Limb (tissue), 2 donors: ENCODE measurements around the gene MTCH1.

Experiments used
- DNase-seq, 2 donors: peaks; one replicate each; pipeline ENCODE4 v3.0.0-alpha.2; 2016; ENCODE audit errors: extremely low spot score in 2 of 2

The MTCH1 gene

DNA sequence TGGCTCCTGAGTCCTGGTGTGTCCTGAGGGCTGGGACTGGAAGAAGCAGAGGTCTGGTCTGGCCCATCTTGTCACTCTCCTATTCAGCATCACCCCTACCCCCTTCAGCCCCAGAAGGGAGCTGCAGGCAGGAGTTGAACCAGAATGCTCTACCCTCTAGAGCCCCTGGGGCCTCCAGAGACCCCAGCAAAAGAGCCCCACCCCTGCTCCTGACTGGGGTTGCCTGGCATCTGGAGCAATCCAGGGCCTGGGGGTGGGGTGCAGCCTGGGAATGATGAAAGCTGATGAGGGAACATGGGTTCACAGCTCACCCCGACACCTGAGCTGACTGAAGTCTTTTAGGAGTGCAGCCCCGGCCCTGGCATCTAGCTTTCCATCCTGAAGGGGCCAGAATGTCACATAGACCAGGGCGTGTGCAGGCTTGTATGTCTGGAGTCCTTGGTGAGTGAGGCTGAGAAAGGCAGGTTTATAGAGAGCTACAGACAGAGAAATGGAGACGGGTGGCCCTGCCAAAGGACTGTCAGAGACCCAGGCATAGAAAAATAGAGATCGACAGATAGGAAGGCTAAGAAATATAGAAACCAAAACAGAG, 31.7 kb upstream of the MTCH1 start:
- DNase-seq: no peak

DNA sequence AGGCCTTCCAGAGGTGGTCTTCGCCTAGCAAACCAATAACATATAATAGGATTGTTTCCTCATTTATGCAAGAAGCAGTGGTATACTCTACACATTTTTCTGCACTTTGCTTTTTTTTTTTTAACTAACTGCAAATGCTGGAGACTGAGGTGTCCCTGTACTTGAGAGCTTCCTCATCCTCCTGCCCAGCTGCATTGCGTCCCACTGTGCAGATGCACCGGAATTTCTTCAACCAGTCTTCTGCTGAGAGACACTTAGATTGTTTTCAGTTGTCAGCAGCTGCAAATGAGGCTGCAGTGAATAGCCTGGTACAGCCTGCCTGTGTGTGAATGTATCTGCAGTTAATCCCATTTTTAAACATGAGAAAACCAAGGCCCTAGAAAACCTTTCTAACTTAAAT, 31.0 kb upstream of the MTCH1 start:
- no peak for DNase-seq

DNA sequence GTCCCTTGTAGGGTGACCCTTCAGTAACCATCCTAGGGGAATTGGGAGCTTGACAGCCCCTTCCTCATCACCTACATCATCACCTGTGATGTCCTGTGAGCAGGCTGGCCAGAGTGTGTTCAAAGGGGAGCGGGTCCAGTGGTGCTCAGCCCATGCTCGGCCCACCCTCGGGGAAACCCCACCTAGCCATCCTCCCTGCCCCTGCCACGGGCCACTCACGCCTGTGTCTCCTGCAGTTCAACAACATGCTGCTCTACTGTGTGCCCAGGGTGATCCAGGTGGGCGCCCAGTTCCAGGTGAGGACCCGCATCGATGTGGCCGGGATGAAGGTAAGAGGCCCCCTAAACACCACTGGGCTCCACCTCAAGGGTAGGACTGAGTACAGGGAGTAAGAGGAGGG, 29.5 kb upstream of the MTCH1 start:
- DNase-seq: no peak

DNA sequence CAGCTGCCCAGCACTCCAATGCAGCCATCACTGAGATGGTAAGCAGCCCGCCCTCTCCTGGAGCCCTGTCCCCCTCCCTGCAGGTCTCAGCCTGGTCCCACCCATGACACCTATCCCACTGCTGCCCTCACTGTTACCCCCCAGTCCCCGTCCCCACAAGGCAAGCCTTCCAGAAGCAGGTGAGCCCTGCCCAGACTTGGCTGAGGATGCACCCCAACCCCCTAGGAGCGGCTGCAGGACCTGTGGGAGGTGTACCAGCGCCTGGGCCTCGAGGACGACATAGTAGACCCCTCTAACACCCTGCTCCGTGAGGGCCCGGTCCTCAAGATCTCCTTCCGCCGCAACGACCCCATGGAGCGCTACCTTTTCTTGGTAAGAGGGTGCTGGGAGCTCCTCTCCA, 28.7 kb upstream of the MTCH1 start:
- DNase-seq: no peak

DNA sequence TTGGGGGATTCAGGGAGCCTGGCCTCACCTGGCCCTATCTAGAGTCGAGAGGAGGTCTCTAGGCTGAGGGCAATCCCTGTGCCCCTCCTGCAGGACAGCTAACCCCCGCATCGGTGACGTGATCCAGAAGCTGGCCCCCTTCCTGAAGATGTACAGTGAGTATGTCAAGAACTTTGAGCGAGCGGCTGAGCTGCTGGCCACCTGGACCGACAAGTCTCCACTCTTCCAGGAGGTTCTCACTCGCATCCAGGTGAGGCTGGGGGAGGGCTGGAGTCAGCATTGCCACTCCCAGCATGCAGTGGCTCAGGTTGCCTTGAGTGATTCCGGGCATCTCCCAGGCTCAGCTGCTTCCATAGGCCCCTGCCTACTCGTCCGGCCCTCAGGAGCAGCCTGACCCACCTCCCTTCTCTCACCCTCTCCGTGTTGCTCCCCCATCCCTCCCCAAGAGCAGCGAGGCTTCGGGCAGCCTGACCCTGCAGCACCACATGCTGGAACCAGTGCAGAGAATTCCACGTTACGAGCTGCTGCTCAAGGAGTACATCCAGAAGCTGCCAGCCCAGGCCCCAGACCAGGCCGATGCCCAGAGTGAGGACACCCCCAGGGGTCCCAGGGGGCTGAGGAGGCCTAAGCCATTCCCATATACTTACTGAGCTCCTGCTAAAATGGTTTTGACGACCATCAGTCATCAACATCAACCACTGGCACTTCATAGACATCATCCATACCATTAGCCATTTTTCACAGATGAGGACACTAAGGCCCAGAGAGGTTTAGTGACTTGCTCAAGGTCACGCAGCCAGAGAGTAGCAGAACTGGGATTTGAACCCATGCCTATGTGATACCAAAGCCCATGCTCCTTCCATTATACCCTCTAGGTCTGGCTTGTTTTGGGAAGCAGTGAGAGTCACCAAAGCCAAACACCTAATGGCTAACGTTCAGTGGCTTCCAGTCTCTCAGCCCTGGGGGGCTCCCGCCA, 27.8 kb upstream of the MTCH1 start:
- no peak for DNase-seq

DNA sequence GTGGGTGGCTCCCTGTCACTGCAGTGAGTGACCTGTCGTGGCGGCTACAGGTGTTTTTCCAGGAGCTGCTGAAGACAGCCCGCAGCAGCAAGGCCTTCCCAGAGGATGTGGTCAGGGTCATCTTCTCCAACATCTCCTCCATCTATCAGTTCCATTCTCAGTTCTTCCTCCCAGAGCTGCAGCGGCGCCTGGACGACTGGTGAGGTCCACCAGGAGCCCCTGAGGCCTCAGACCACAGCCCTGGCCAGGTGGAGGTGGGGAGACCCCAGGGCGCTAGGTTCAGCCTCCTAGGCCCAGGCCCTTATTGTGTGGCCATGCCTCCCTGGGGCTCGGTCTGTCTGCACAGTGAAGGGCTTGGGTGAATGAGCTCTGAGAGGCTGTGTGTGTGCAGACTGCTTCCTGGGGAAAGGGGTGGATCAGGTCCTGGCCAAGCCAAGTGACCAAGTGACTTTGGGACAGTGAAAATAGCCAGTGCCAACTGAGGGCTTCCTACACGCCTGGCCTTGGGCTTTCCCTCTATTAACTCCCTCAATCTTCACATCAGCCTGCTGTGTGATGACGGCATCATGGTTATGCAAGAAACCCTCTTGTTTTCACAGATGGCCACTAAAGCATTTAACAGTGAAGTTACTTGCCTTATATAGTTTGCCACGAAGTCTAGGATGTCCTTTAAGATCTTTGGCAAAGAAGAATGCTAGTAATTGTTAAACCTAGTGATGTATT, 25.8 kb upstream of the MTCH1 start:
- DNase-seq: no peak

DNA sequence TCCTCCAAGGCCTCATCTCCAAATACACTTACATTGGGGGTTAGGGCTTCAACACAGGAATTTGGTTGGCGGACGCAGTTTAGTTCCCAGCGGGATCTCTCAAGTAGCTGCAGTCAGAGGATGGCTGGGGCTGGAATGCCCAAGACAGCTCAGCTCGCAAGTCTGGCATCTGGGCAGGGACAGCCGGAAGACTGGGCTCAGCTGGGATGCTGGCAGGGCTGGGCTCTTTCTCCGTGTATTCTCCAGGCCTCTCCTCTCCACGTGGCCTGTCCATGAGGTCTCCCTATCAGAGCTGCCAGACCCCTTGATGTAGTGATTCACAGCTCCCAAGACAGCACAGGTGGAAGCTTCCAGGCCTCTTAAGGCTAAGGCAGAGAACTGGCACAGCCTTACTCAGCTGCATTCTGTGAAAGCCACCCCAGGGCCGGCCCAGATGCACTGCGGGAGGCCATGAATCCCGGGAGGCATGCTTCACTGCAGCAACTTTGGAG, 24.5 kb upstream of the MTCH1 start:
- no peak for DNase-seq

DNA sequence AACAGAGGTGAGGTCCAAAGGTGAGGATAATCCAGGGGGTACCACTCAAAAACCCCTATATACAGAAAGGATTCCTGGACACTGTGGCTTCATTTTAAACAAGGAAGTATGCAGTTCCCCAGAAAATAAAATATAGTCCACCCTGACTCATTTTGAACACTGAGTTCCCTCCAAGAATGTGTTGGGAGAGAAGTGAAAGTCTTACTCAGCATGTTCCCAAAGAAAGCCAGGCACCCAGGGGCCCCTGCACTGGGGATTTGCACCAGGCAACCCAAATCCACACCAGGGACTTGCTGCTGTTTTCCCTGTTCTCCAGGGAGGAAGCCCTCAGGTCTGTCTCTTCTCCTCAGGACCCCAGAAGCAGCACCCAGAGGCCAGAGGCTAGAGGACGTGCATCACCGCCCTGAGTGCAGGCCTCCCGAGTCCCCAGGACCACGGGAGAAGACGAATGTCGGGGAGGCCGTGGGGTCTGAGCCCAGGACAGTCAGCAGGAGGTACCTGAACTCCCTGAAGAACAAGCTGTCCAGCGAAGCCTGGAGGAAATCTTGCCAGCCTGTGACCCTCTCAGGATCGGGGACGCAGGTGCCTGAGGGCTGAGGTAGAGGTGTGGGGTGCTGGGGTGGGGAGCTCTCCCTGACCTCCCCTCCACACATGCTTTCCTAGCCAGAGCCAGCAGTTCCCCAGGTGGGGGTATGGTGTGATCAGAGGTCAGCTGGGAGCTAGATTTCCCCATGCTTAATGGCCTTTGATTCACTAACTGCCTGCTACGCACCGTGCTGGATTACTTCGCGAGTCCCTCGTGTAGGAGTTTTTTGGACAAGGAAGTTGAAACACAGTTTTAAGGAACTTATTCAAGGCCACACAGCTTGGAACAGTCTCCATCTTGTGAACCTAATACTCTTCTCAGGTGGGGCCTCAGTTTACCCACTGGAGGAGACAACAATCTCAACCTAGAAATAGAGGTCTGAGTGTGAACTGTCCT, 22.8 kb upstream of the MTCH1 start:
- no peak for DNase-seq

DNA sequence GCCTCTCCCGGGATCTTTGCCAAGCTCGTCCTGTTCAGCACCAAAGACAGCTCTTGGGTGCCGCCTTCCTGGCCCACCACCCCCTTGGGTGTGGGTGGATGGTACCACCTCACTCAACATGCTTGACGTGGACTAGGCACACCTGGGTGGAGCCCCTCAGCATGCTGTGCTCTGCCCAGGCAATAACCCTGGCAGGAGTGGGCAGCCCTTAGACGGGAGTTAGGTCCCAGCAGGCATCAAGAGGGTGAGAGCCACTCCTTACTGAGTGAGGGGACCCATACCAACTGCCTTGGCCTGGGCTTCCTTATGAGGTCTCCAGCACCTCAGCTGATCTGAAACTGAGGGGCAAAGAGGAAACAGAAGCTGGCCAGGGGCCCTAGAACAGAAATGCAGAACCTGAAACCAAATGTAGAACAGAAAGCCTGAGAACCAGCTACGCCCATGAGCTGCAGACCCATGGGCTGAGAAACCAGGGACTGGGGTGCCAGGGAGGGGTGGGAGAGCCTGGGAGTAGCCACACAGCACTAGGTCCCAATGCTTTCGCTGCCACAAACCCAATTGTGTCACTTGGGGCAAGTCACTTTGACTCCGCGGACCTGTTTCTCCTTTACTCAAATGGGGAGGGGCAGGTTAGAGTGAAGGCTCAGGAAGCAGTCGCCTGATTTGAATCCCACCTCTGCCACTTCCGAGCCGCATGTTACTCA, 21.5 kb upstream of the MTCH1 start:
- no peak for DNase-seq

DNA sequence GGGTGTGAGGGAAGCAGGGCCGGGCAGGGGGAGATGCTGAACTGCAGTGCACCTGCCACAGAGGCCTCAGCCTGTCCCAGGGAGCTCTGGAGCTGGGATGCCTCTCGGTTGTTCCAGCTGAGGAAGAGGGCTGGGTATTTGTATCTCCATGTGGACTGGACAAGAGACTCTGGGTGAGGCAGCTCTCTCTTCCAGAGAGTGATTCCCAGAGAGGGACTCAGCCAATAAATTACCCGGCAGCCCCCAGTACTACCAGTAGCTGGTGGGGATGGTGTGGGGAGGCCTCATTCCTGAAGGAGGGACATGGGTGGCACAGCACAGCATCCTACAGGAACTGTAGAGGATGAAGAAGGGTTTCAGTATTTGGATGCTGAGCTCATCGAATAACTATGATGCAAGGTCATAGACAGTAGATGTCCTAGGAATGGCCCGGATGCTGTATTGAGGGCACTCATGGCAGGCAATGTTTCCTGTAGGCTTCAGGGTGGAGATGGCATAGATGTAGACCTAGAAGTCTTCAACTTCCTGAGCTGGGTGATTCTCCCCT, 20.9 kb upstream of the MTCH1 start:
- DNase-seq: no peak

DNA sequence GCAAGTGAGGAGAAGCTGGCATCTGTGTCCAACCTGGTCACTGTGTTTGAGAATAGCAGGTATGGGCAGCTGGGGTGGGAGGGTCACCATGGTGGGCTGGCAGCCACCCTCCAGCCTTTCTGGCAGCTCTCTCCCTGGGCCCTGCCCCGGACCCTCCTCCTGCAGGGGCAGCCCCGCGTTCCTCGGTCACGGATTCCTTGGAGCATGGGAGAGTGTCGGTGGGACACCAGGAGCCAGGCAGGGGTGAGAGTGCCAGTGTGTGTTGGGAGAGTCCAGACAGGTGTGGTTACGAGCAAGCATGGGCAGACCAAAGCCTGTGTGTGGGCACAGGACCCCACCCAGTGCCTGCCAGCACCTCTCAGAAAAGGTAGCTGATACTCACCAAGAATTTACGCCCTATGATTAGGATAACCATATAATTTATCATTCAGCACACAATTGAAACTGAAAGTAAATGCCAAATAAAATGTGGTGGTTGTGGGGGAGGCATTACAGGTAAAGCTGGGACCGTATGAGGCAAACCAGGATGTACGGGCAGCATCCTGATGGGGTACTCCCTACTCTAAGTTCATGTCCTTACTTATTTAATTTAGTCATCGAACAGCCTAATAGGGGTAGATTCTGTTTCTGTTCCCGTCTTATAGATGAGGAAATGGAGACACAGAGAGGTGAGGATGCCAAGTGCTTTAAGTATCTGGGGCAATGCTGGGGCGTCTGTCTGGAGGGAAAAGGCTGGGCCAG, 20.0 kb upstream of the MTCH1 start:
- no peak for DNase-seq

DNA sequence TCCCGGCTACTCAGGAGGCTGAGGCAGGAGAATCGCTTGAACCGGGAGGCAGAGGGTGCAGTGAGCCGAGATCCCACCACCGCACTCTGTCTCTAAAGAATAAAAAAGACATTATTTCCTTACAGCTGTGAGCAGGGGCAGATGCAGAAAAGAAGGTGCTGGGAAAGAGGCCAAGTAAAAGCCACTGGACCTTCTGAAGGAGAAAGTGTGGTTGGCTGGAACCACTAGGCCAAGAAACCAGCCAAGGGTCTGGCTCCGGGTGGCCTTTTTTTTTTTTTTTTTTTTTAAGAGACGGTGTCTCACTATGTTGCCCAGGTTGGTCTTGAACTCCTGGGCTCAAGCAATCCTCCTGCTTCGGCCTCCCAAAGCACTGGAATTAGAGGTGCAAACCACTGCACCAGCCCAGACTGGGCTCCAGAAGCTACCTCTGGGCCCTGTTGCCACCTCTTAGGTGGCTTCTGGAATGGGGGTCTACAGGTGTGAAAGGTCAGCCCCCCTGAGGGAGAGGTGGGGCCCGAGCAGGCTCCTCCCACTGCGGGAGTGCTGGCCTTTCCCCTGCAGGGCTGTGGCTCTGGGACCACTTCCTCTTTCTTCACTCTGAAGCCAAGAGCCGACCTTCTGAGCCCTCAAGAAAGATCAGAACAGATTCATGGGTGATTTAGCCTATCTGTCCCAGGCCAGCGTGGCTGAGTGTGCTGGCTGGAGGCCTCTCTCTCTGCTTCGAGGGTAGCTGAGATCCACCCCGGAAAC, 19.2 kb upstream of the MTCH1 start, which contains the start of gene FGD2:
Gene FGD2 (plus strand): TSS at position 595 of the 750 bp plus-strand sequence. CDS start 163 bp downstream, outside the sequence.
- no peak for DNase-seq

DNA sequence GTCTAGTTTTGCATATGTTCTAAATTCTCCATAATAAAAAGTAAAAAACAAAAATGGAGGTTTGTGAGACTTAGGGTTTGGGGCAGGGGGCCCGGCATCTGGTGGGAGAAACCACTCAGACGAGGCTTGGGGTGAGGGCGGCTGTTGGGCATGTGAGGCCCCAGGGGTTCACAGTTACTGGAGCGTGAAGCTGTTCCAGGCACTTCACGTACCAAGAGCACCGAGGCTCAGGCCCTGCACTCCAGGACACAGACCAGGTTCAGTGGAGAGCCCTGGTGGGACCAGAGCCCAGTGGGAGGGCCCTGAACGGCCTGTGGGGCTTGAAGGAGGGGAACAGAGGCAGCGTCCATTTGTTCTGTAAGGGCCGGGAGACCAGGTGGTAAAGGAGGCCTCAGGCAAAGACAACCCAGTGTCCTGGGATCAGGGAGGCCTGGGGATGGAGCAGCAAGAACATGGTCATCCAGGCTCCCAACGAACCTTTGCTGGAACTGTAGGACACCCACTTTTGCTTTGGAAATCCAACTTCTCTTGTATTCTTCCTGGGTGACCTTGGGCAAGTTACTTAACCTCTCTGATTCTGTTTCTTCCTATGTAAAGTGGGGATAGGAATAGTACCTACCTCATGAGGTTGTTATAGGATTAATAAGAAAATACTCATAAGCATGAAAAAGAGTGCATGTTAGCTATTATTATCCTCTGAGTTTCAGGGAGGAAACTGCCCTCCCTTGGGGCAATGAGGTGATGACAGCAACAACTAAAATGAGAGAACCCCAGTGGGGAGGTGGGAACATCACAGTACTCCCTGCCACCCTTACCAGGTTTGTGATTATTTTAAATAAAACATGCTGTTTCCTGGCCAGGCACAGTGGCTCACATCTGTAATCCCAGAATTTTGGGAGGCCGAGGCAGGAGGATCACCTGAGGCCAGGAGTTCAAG, 18.3 kb upstream of the MTCH1 start:
- no peak for DNase-seq

DNA sequence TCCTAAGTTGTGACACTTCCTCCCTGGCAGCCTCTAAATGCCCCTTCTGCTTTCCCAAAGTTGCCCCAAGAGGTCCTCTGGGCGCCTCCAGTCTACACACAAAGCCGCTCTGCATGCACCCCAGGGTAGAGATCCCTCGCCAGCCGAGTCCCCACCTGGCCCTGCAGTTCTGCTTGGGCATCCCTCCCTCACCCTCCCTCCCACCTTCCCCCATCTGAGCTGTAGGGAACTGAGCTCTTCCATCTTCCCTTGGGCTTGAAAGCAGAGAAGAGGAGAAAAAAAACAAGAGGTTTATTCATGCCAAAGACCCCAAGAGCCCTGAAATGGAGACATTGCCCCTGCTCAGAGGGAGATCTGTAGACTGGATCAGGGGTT, 13.7 kb upstream of the MTCH1 start:
- DNase-seq: no peak

DNA sequence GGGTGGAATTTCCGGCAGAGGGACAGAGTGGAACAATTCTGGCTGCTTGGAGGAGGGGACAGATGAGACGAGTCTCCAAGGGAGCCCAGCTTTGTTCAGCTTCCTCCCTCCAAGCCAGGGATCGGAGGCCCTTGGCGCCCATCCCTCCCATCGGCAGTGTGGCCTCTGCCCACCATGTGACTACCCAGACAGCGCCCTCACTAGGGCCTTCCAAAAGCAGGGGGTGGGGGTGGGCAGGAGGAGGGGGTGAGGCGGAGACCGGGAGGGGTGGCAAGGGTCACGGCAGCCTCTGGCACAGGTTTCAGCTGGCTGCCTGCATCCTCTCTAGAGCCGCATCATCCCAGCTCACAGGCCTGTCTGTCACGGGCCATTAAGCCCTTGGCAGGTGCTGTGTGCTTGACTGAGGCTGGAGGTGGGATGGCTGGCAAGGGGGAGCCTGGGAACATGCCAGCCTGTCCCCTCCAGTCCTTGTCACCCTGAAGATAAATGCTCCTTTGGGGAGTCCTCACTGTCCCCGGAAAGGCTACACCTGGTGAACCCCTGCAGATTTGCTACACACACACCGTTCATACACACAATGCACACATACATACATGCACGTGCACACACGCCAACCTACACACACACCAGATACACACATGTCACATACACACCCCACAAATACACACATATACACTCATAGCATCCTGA, 13.2 kb upstream of the MTCH1 start:
- DNase-seq: peak in 1 of 2 donors; percentile 59

DNA sequence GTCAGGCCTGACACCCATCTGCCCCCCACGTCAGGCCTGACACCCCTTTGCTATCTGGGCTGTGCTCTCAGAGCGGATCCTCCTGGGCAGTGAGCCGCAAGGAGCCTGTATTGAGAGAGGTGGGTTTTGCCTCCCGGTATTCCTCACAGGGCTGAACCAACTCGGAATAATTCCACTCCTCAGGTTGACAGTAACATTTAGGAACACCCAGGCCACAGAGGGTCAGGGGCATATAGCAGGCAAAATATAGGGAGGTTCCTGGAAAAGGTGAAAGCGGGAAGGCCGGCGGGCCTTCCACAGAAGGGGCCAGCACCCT, 12.7 kb upstream of the MTCH1 start:
- no peak for DNase-seq
